HCT116 (cell line): ENCODE measurements around the gene NDST3. TPM values are rescaled to one million over a fixed set of nuclear protein-coding genes. Genes with fewer than 3 reads are reported as not detected.

Experiments
- ATAC-seq: fragments of 200-7000 bp; cut with Tn5 transposase; 2 replicates; pipeline ENCODE4 v1.9.1; 2020; ENCODE audit warnings: mild to moderate bottlenecking, moderate library complexity
- BruUV-seq: library from RNA; stranded (reverse); fragments of 400-500 nt; replicated peaks from 2 replicates; lab custom pipeline; 2021; lab: Mats Ljungman, UMichigan
- CTCF ChIA-PET: fragments of 300-600 bp; sonication (Branson Sonifier 250); formaldehyde crosslinking; loops from one replicate; lab custom pipeline; 2021; ENCODE audit warnings: antibody characterized with exemption; lab: Charles Lee
- POLR2A ChIA-PET: fragments of 300-600, 350-600 bp; sonication (Branson Sonifier 250); formaldehyde crosslinking; loops from one replicate; lab custom pipeline; 2021; ENCODE audit warnings: antibody characterized with exemption; lab: Charles Lee
- RAD21 ChIA-PET, 2 experiments: fragments of 300-600 bp; sonication (Branson Sonifier 250); formaldehyde crosslinking; loops; one replicate each; lab custom pipeline; 2023; ENCODE audit warnings: low total read pairs in 2 of 2; ENCODE audit not compliant: uncharacterized antibody in 2 of 2, unreplicated experiment in 2 of 2, low non-redundant PET in 1 of 2; lab: Charles Lee
- DNase-seq: peaks from one replicate; pipeline ENCODE4 v3.0.0-alpha.2; 2010; ENCODE audit warnings: low read depth, low spot score
- H2AFZ ChIP-seq: fragments of 200-600 bp; shearing (Covaris generic), sonication (generic); 2 replicates; pipeline ENCODE4 v1.6.1; 2017; ENCODE audit warnings: low read depth, mixed run types, mixed read lengths, antibody characterized with exemption, low read length; ENCODE audit not compliant: poor library complexity, severe bottlenecking
- H3K27ac ChIP-seq: 2 replicates; pipeline ENCODE4 v1.5.1; 2012; ENCODE audit warnings: low read depth, low read length
- H3K27me3 ChIP-seq: fragments of 200-600 bp; sonication (generic); 2 replicates; pipeline ENCODE4 v1.6.1; 2016; ENCODE audit warnings: mixed run types, low read length, mixed read lengths; ENCODE audit not compliant: insufficient read depth
- H3K36me3 ChIP-seq, 2 experiments: fragments of 200-500 bp in 1 of 2; fragments of 200-600 bp in 1 of 2; sonication (Bioruptor generic) in 1 of 2; sonication (generic) in 1 of 2; 2 replicates each; pipeline versions ENCODE4 v1.5.1 to v1.6.1; 2014 to 2016; ENCODE audit warnings: low read length in 2 of 2, inconsistent platforms in 1 of 2, mixed read lengths in 1 of 2, mixed run types in 1 of 2; ENCODE audit not compliant: insufficient read depth in 2 of 2, control insufficient read depth in 1 of 2
- H3K4me1 ChIP-seq, 2 experiments: fragments of 200-600 bp in 1 of 2; sonication (generic) in 1 of 2; 2 replicates each; pipeline versions ENCODE4 v1.5.1 to v1.6.1; 2012 to 2017; ENCODE audit warnings: low read length in 2 of 2, inconsistent platforms in 1 of 2, mild to moderate bottlenecking in 1 of 2, mixed read lengths in 1 of 2, mixed run types in 1 of 2, moderate library complexity in 1 of 2; ENCODE audit not compliant: insufficient read depth in 2 of 2, control insufficient read depth in 1 of 2
- H3K4me2 ChIP-seq: fragments of 200-600 bp; sonication (generic); 2 replicates; pipeline ENCODE4 v1.6.1; 2017; ENCODE audit warnings: mixed run types, low read length, mixed read lengths
- H3K4me3 ChIP-seq, 2 experiments: fragments of 200-600 bp in 1 of 2; sonication (generic) in 1 of 2; replicated peaks in 1 of 2; 2 replicates each; pipeline ENCODE4 v1.5.1; 2011 to 2016; ENCODE audit warnings: low read length in 2 of 2, control low read depth in 1 of 2, low read depth in 1 of 2, mild to moderate bottlenecking in 1 of 2, mixed read lengths in 1 of 2, mixed run types in 1 of 2
- H3K79me2 ChIP-seq: fragments of 200-600 bp; sonication (generic); 2 replicates; pipeline ENCODE4 v1.6.1; 2017; ENCODE audit warnings: mild to moderate bottlenecking, mixed run types, low read length, moderate library complexity, mixed read lengths; ENCODE audit not compliant: insufficient read depth
- H3K9ac ChIP-seq: fragments of 200-600 bp; sonication (generic); 2 replicates; pipeline ENCODE4 v1.6.1; 2016; ENCODE audit warnings: low read length, mixed read lengths
- H3K9me2 ChIP-seq: fragments of 200-600 bp; sonication (generic), shearing (Covaris generic); 2 replicates; pipeline ENCODE4 v1.6.1; 2017; ENCODE audit warnings: mixed run types, mild to moderate bottlenecking, moderate library complexity; ENCODE audit not compliant: insufficient read depth
- H3K9me3 ChIP-seq, 2 experiments: fragments of 200-500 bp in 1 of 2; fragments of 200-600 bp in 1 of 2; sonication (Bioruptor generic) in 1 of 2; sonication (generic) in 1 of 2; 2 replicates each; pipeline ENCODE4 v1.6.1; 2014 to 2017; ENCODE audit warnings: low read length in 2 of 2, mixed read lengths in 2 of 2, inconsistent platforms in 1 of 2, low read depth in 1 of 2, mild to moderate bottlenecking in 1 of 2, mixed run types in 1 of 2, moderate library complexity in 1 of 2; ENCODE audit not compliant: control insufficient read depth in 1 of 2, insufficient read depth in 1 of 2
- H4K20me1 ChIP-seq: fragments of 200-600 bp; sonication (generic), shearing (Covaris generic); 2 replicates; pipeline ENCODE4 v1.6.1; 2017; ENCODE audit warnings: mixed run types, mild to moderate bottlenecking, moderate library complexity; ENCODE audit not compliant: insufficient read depth
- CEBPB ChIP-seq: IDR thresholded peaks from 2 replicates; pipeline ENCODE4 v1.6.1; 2012; ENCODE audit warnings: low read depth
- CTCF ChIP-seq, 3 experiments: fragments of 200-600 bp in 1 of 3; sonication (generic) in 1 of 3; IDR thresholded peaks in 2 of 3; conservative IDR thresholded peaks in 1 of 3; 2 replicates each; pipeline ENCODE4 v1.5.1; 2012 to 2017; ENCODE audit warnings: low read depth in 2 of 3, low read length in 2 of 3, antibody characterized with exemption in 1 of 3, borderline replicate concordance in 1 of 3, control low read depth in 1 of 3, mild to moderate bottlenecking in 1 of 3, mixed read lengths in 1 of 3, mixed run types in 1 of 3, moderate library complexity in 1 of 3; ENCODE audit not compliant: insufficient read depth in 1 of 3
- EZH2phosphoT487 ChIP-seq: fragments of 200-600 bp; IDR thresholded peaks from 2 replicates; pipeline ENCODE4 v1.6.1; 2018; ENCODE audit warnings: antibody characterized with exemption, borderline replicate concordance
- FOSL1 ChIP-seq: IDR thresholded peaks from 2 replicates; pipeline ENCODE4 v1.6.1; 2012; ENCODE audit warnings: low read depth
- POLR2A ChIP-seq: IDR thresholded peaks from 2 replicates; pipeline ENCODE4 v1.7.0; 2011; ENCODE audit warnings: borderline replicate concordance; ENCODE audit not compliant: insufficient read depth, insufficient read length; ENCODE audit errors: extremely low read depth
- SIN3A ChIP-seq: IDR thresholded peaks from 2 replicates; pipeline ENCODE4 v1.6.1; 2012; ENCODE audit warnings: low read depth
- intact Hi-C: fragments of 100-400 bp; cut with micrococcal nuclease; formaldehyde crosslinking; loops from 2 replicates; pipeline ENCODE4 v1.10.0; 2022
- total RNA-seq: library from RNA; stranded (reverse); gene quantifications from one replicate; pipeline ENCODE4 v1.2.1, GENCODE V29; 2021; ENCODE audit not compliant: unreplicated experiment

NDST3 gene
- total RNA-seq, 1 experiment from 2014 or later: not detected

GRCh38 chr4:118004088-118004487 is 30.2 kb upstream of the NDST3 start:
- no peaks in the 10 kb centered on the region for H3K4me1 ChIP-seq
- no peaks in the 10 kb centered on the region for H3K9me2 ChIP-seq
- no peaks in the 10 kb centered on the region for H3K36me3 ChIP-seq
- DNase-seq: no peak
- ATAC-seq: no peak
- RAD21 ChIA-PET: no interaction called here
- no peak overlapping the region for H3K4me3 ChIP-seq
- intact Hi-C loops: no loop called here
- CTCF ChIA-PET: no interaction called here
- H4K20me1 ChIP-seq: no peaks in the 10 kb centered on the region
- POLR2A ChIA-PET: no interaction called here
- no peak overlapping the region for H3K9ac ChIP-seq
- no TSS peak for BruUV-seq
- no peak overlapping the region for H3K27ac ChIP-seq
- no peak overlapping the region for H2AFZ ChIP-seq
- H3K4me2 ChIP-seq: no peak overlapping the region
- TF ChIP-seq POLR2A (no peak), FOSL1 (no peak), EZH2phosphoT487 (no peak)
- no peaks in the 10 kb centered on the region for H3K9me3 ChIP-seq
- H3K27me3 ChIP-seq: no peaks in the 10 kb centered on the region
- no peaks in the 10 kb centered on the region for H3K79me2 ChIP-seq

- Histone ChIP-seq H3K9ac (no peak overlapping the region), H3K9me2 (no peaks in the 10 kb centered on the region), H3K27ac (no peak overlapping the region), H3K4me3 (no peak overlapping the region), H3K4me1 (no peaks in the 10 kb centered on the region), H2AFZ (no peak overlapping the region)
- ChIA-PET POLR2A (no interaction called here), RAD21 (no interaction called here)
- DNase-seq: no peak
- TF ChIP-seq CTCF (IDR thresholded peaks at IDR 0.05 in 2 of 3, conservative IDR thresholded peaks at IDR 0.05 in 1 of 3; ENCODE audit: borderline replicate concordance in 1 of 3, insufficient read depth in 1 of 3, low read depth in 2 of 3, low read length in 2 of 3) (peak in 1 of 3 experiments; percentile 40; a peak in 2 of 6 replicates), SIN3A (no peak), CEBPB (no peak)
- TF ChIP-seq, all 23 proteins: peak for 1
- BruUV-seq: no TSS peak
- Histone ChIP-seq H3K9me3 (no peaks in the 10 kb centered on the region), H3K27me3 (no peaks in the 10 kb centered on the region), H3K79me2 (no peaks in the 10 kb centered on the region), H4K20me1 (no peaks in the 10 kb centered on the region), H3K36me3 (no peaks in the 10 kb centered on the region), H3K4me2 (no peak overlapping the region)
- peak; percentile 52; the same call in 1 of the 2 replicates for ATAC-seq
- intact Hi-C loops: no loop called here
- CTCF ChIA-PET: no interaction called here
Observed at GRCh38 chr4:118005883-118006282, 28.4 kb upstream of the NDST3 start.
